ENCODE data around the gene GPC1.
A peak's percentile ranks its signal among the peaks of the same experiment; 100 is the strongest.

The GPC1 gene

DNA sequence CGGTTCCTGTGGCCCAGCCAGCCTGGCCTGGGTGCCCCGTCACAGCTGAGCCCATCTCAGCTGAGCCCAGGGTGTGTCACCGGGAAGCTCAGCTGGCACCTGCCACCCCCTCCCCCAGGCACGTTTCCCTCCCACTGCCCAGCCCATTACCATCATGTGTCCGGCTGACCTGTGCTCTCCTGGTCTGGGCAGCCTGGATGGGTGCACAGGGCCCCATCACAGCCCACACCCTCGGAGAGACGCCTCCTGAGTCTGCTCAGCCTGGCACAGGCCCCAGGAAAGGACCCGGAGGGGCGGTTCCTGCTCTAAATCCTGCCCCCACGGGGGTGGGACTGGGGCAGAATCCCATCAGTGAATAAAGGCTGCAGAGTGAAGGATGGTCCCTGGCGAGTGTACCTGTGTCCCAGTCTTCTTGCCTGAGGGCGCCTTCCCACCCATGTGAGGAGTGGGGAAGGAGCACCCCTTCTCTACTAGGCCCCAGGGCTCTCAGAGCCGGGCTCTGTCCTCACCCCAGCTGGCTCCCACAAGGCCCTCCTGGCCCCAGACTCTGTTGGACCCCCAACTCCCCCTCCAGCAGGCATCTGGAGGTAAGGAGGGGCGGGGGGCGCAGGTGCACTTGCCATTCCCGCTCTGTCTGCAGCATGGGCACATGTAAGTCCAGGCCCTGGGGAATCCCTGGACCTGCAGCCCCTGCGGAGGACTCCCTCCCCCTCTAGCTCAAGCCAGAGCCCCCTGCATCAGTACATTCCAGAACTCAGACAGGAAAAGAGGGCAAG lies 21.2 kb downstream of the GPC1 start:
- DNase-seq (ENCODE audit: low spot score): no peak

DNA sequence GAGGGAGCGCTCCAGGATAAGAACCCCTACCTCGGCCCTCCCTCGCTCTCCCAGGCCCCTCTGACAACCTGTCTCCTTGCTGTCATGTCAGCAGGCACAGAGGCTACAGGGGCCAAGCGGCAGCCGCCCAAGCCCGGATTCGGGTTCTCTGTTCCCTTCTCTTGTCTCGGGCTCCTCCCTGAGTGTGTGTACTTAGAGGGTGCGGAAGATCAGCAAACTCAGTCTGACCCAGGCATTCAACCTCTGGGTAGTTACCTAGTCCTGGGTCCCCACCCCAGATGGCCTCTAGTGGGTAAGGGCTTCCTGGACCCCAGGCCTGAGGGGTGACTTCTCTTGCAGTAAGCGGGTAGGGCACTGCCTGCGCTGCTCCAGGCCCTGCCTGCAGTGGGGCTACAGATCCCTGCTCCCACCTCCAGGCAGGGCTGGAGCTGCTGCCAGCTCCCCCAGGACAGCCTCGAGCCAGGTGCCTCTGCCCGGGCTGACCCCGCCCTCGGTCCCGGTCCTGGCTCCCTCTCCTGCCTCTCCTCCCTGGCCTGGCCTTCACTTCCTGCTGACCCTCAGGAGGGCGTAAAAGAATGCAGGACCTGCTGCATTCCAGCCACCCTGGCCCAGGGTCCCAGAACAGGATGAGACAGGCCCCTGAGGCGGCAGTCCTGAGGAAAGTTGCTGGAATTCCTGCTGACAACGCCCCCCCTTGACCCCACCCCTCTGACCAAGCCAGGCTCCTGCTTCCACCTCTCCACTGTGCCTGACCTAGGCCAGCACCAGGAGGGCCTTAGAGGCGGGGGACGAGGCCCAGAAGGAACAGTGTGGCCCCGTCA lies 22.0 kb downstream of the GPC1 start:
- DNase-seq (ENCODE audit: low spot score): no peak

DNA sequence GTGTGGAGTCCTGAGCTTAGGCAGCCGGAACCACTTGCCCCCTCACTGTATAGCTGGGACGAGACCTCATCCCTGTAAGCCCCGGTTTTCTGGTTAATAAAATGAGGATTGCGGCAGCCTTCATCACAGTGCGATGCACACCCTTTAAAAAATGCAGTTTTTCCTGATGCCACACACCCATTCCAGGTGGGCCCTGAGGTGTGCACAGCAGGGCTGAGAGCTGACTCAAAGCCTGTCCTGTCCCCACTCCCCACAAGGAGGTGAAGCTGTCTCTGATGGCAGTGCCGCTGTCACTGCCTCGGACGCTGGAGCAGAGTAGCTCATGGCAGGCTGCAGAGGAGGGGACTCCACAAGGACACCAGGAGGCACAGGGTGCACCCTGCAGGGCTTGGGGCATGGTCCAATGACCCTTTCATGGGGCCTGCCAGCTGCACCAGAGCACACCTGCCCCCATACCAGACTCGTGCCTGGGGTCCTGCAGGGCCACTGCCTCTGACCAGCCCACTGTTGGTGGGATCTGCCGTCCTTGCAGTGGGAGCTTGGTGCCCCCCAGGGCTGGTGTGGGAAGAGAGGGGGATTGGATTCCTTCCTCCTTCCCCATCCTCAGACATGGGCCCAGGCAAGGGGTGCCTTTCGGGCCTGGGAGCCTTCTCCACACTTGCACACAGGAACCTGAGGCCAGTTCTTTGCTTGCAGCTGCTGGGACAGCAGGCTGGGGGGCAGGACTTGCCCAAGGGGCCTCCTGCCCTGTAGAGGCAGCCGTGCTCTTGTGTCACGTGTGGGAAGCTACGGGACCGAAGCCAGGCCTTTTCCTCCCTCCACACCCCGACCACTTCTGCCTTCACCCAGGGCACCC lies 22.8 kb downstream of the GPC1 start:
- DNase-seq (ENCODE audit: low spot score): no peak

DNA sequence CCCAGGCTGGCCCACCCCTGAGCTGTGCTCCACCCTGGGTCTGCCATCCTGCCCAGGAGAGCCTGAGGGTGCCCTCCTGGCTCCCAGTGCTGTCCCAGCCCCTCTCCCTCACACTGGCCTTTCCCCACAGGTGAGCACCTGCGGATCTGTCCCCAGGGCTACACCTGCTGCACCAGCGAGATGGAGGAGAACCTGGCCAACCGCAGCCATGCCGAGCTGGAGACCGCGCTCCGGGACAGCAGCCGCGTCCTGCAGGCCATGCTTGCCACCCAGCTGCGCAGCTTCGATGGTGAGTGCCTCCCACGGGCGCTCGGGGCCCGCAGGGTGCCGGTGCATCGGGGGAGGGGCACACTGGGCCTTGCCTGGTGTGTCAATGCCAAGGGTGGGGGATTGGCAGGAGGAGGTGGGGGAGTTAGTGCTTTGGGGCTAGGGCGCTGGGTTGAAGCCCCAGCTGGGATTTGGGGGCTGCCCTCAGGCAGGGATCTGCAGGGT lies 23.5 kb downstream of the GPC1 start:
- DNase-seq (ENCODE audit: low spot score): no peak

DNA sequence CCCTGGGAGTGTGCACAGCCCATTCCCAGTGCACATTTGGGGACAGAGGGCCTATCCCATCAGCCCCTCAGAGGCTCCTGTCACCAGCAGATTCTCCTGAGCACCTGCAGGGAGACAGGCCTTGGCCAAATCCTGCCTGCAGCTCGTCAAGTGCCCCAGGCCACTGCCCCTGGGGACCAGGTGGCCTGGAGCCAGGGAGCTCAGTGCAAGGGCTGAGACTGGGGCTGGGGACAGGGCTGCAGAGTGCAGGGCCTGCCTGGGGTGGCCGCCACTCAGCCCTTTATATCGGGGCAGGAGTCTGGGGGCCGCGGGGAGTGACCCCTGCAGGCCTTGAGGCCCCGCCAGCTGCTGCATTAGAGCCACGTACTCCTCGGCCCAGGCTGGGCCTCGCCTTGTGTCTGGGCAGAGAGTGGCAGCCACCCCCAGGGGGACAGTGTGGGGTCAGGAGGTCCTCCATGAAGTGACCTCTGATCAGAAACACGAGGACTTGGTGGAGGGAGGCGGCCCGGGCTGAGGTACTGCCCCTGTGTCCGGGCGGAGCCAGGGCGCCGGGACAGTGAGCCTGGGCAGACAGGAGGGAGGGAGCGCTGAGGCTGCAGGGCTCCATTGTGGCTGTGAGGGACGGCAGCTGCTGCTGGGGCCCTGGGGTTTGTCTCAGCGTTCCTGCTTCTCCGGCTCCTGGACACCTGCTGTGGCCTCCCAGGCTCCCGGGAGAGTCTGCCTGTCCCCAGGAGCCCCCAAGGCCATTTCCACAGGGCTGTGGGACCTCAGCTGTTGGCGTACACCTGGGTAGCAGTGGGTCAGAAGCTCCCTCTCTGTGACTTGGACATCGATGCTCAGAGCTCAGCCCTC lies 24.2 kb downstream of the GPC1 start:
- no peak for DNase-seq (ENCODE audit: low spot score)

DNA sequence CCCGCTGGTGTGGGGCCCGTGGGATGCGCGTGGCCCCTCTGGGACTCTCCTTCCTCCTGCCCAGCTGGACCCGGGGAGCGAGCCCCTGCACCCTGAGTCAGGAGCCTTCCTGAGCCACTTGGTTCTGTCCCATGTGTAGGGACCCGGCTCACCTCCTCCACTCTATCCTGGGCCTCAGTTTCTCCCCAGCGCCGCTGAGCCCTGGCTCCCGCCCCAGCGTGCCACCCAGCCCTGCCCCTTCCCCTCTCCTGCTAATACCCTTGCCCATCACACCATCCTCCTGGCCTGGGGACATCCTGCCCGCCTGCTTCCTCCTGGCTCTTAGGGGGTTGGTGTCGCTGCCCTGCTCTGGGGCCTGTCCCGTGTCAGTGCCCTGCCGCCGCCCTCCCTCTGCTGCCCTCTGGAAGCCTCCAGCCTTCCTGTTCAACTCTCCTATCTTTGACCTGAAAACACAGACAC lies 24.8 kb downstream of the GPC1 start:
- DNase-seq (ENCODE audit: low spot score): no peak

DNA sequence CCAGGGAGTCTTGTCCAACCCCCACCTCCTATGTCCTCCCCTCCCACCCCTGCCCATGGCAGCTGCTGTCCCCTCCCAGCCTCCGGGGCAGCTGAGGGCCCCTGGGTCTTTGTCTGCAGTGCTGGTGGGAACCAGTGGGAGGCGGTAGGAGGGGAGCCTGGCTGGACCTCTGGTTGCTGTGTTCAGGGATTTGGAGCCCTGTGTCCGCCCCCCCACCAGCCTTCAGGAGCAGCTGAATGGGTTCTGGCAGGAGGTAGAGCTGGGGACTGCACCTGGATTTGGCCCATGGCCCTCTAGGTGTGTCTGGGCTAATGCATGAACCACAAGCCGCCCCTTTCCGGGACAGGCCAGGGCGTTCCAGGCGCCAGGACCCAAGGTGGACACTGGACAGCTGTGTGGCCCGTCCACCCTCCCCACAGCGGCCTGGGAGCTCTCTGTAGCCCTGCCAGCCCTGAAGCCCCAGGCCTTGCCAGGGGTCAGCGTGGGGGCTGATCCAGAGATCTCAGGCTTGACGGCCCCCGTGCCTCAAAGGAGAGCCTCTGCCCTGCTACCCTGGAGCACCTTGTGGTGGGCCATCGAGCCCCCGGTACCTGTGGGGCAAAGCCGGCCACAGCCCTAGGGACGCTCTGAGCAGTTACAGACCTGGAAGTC lies 25.4 kb downstream of the GPC1 start:
- no peak for DNase-seq (ENCODE audit: low spot score)

DNA sequence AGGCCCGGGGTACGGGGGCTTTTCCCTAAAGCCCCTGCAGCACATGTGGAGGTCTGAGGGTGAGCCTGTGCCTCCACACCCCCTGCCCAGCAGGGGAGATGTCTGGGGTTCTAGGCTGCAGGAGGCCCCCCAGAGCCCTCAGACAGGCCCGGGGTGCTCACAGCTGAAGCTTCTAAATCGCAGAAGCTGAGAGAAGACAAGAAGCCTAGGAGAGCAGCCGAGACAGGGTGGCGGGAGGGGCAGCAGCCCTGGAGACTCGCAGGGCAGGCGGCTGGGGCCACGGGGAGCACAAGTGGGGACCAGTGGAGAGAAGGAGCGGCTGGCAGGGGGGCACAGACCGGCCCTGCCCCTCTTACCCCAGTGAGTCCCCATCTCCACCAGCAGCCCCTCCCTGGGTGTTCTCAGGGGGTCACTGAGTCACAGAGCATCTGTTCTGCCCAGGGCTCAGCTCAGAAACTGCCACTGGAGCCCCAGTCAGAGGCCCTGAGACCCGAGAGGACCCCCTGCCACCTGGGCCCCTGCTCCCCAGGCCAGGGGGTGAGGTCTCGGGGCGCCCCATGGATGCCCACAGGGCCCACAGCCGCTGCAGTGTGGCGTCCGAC lies 26.1 kb downstream of the GPC1 start:
- no peak for DNase-seq (ENCODE audit: low spot score)

DNA sequence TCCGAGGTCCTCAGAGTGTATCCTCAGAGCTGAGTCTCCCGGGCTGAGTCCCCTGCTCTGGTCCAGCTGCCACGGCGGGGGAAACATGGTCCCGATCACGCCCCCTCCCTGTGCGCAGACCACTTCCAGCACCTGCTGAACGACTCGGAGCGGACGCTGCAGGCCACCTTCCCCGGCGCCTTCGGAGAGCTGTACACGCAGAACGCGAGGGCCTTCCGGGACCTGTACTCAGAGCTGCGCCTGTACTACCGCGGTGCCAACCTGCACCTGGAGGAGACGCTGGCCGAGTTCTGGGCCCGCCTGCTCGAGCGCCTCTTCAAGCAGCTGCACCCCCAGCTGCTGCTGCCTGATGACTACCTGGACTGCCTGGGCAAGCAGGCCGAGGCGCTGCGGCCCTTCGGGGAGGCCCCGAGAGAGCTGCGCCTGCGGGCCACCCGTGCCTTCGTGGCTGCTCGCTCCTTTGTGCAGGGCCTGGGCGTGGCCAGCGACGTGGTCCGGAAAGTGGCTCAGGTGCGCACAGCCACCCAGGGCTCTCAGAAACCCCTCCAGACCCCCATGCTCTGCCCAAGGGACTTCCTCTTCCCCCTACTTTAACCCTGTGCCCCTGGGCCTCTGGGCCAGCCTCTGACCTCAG lies 26.7 kb downstream of the GPC1 start:
- DNase-seq (ENCODE audit: low spot score): no peak

DNA sequence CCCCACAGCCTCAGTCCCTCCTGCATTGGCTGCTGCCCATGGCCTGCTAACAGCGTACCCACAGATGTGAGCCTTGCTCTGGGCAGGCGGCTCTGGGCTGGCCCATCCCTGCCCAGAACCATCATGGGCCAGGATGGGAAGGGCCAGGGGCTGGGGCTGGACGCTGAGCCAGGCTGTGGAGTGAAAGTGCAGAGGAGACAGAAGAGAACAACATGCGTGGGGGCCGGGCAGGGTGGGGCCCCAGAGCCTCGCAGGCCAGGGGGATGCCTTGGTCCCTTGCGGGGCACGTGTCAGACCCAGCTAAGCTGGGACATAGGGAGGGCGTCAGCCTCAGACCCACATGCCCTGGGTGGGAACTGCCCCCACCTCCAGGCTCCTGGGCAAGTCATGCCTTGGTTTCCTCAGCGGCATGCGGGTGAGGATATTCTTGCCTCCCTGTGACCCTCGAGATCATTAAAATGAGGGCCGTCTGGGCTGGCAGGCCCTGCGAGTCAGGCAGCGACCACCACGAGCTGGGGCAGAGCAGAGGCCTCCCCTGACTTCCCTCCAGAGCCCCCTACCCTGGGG lies 27.3 kb downstream of the GPC1 start:
- no peak for DNase-seq (ENCODE audit: low spot score)

DNA sequence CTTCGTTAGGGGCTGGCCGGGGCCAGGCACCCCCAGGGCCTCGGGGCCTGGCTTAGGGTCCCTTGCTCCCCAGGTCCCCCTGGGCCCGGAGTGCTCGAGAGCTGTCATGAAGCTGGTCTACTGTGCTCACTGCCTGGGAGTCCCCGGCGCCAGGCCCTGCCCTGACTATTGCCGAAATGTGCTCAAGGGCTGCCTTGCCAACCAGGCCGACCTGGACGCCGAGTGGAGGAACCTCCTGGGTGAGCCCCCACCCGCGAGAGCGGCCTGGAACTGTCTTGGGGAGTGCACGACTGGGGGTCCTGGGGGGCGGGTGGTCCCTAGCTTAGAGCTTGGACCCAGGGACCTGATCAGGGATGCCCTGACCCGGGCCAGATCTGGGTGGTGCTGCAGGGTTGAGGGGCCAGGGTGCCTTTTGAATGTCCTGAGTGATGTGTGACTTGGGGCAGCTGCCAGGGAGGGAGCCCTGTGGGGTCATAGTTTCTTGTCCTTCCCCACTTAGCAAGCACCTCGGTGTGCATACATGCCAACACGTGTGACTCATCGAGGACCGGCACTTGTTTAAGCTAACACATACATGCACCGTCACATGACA lies 27.9 kb downstream of the GPC1 start:
- DNase-seq (ENCODE audit: low spot score): no peak

DNA sequence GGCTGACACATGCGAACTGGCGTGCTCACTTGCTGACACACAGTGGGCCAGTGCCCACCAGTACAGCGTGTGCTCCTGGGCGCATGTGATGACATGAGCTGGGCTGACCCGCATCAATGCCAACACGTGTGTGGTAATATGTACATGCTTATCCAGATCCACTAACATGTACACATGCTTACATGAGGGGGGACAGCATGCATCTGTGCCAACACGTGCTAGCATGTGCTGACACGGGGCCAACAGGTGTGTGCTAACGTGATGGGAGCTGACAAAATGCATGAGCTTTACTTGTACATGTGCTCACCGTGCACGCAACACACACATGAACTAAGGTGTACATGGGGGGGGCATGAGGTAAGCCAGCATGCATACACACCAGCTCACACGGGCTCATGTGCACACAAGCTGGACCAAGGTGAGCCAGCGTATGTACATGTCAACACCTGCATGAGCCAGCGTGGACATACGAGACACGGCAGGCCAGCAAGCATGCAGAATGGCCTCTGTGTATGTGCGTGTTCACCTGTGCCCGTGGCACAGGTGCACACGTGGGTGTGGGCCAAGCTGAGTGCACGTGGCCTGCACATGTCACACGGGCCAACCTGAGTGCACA lies 28.5 kb downstream of the GPC1 start:
- no peak for DNase-seq (ENCODE audit: low spot score)

DNA sequence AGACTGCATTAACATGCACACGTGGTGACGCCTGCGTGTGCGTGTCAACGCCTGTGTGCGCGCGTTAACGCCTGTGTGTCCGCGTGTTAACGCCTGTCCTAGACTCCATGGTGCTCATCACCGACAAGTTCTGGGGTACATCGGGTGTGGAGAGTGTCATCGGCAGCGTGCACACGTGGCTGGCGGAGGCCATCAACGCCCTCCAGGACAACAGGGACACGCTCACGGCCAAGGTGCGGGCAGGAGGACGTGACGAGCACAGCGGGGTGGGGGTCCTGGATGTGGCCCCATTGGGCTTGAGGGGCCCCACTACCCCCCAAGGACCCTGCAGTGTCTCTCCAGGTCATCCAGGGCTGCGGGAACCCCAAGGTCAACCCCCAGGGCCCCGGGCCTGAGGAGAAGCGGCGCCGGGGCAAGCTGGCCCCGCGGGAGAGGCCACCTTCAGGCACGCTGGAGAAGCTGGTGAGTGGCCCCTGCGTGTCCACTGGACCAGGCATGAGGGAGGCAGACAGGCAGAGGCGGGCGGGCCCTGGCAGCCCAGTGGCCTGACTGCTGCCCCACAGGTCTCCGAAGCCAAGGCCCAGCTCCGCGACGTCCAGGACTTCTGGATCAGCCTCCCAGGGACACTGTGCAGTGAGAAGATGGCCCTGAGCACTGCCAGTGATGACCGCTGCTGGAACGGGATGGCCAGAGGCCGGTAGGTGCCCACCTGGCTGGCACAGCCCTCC lies 29.2 kb downstream of the GPC1 start:
- DNase-seq (ENCODE audit: low spot score): no peak

DNA sequence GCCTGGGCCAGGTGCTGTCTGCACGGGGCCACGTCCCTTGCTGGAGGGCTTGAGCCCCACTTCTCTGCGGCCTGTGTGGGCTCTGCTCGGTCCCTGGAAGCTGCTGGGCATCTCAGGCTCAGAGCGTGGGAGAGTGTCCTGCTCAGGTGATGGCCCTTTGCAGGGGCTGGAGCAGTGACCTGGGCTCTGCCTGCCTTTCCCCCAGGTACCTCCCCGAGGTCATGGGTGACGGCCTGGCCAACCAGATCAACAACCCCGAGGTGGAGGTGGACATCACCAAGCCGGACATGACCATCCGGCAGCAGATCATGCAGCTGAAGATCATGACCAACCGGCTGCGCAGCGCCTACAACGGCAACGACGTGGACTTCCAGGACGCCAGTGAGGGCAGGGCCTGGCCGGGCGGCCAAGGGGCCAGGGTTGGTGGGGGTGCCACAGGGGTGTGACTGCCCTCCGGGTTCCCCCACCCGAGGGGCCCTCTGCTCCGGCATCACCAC lies 29.9 kb downstream of the GPC1 start:
- DNase-seq (ENCODE audit: low spot score): peak; percentile 4

DNA sequence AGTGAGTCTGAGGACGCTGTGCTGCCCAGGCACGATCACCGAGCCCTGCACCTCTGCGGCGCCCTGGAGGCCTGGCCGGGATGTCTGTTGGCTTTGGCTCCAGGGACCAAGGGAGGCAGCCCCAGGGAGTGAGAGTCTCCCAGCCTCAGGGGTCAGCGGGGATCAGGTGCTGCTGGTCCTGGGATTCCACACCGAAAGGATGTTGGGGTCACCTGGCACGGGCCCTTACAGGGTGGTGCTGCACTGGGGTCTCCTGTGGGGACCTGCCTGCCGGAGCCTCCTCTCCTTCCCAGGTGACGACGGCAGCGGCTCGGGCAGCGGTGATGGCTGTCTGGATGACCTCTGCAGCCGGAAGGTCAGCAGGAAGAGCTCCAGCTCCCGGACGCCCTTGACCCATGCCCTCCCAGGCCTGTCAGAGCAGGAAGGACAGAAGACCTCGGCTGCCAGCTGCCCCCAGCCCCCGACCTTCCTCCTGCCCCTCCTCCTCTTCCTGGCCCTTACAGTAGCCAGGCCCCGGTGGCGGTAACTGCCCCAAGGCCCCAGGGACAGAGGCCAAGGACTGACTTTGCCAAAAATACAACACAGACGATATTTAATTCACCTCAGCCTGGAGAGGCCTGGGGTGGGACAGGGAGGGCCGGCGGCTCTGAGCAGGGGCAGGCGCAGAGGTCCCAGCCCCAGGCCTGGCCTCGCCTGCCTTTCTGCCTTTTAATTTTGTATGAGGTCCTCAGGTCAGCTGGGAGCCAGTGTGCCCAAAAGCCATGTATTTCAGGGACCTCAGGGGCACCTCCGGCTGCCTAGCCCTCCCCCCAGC lies 30.5 kb downstream of the GPC1 start:
- DNase-seq (ENCODE audit: low spot score): peak; percentile 7

DNA sequence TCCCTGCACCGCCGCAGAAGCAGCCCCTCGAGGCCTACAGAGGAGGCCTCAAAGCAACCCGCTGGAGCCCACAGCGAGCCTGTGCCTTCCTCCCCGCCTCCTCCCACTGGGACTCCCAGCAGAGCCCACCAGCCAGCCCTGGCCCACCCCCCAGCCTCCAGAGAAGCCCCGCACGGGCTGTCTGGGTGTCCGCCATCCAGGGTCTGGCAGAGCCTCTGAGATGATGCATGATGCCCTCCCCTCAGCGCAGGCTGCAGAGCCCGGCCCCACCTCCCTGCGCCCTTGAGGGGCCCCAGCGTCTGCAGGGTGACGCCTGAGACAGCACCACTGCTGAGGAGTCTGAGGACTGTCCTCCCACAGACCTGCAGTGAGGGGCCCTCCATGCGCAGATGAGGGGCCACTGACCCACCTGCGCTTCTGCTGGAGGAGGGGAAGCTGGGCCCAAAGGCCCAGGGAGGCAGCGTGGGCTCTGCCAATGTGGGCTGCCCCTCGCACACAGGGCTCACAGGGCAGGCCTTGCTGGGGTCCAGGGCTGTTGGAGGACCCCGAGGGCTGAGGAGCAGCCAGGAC lies 31.2 kb downstream of the GPC1 start:
- peak; percentile 5 for DNase-seq (ENCODE audit: low spot score)

Measured in AG08396 (cell line).